Measurements from ENCODE around the gene DGAT2. TPM values are rescaled to one million over a fixed set of nuclear protein-coding genes. Genes with fewer than 3 reads are reported as not detected.

The DGAT2 gene
- total RNA-seq, 1 experiment from 2014 or later = 6.4 TPM

GRCh38 chr11:75849894-75850293, 81.3 kb downstream of the DGAT2 start:
- no peak for TF ChIP-seq CTCF (IDR thresholded peaks at IDR 0.05; ENCODE audit: unreplicated experiment)

GRCh38 chr11:75850787-75851186, 82.2 kb downstream of the DGAT2 start:
- POLR2A ChIA-PET = interaction anchor here (0.6 kb wide), 2 partner anchors 248 to 285 kb away, joined by 3 read pairs; no protein-coding TSS in a partner anchor
- CTCF ChIA-PET = interaction anchor here (0.8 to 1.4 kb wide), 2 partner anchors 145 to 301 kb away, joined by 3 to 5 read pairs; no protein-coding TSS in a partner anchor
- Mint-ChIP-seq H3K27me3 (ENCODE audit: insufficient read depth, unreplicated experiment) (no peaks in the 10 kb centered on the region), H3K4me1 (ENCODE audit: insufficient read depth, unreplicated experiment) (peaks cover 13% of the 10 kb centered on the region), H3K36me3 (ENCODE audit: insufficient read depth, unreplicated experiment) (peaks cover 11% of the 10 kb centered on the region), H3K4me3 (ENCODE audit: unreplicated experiment) (no peak overlapping the region), H3K27ac (ENCODE audit: low read depth, unreplicated experiment) (peak overlapping the region; percentile 23), H3K9me3 (ENCODE audit: unreplicated experiment) (no peaks in the 10 kb centered on the region)
- BruUV-seq (replicated peaks) = no TSS peak
- no peak for DNase-seq (ENCODE audit: unreplicated experiment)
- intact Hi-C loops (cut with micrococcal nuclease) = no loop called here
- TF ChIP-seq CTCF (IDR thresholded peaks at IDR 0.05; ENCODE audit: unreplicated experiment) = no peak

More at GRCh38 chr11:75849894-75850293, 81.3 kb downstream of the DGAT2 start:
- Mint-ChIP-seq H3K27ac (ENCODE audit: low read depth, unreplicated experiment) (no peak overlapping the region), H3K27me3 (ENCODE audit: insufficient read depth, unreplicated experiment) (no peaks in the 10 kb centered on the region), H3K4me1 (ENCODE audit: insufficient read depth, unreplicated experiment) (peaks cover 13% of the 10 kb centered on the region), H3K4me3 (ENCODE audit: unreplicated experiment) (no peak overlapping the region), H3K36me3 (ENCODE audit: insufficient read depth, unreplicated experiment) (peaks cover 11% of the 10 kb centered on the region), H3K9me3 (ENCODE audit: unreplicated experiment) (no peaks in the 10 kb centered on the region)
- no TSS peak for BruUV-seq (replicated peaks)
- DNase-seq (ENCODE audit: unreplicated experiment) = no peak
- POLR2A ChIA-PET = no interaction called here
- intact Hi-C loops (cut with micrococcal nuclease) = no loop called here
- CTCF ChIA-PET = interaction anchor here (0.6 kb wide), 1 partner anchor 18 kb away, joined by 3 read pairs; no protein-coding TSS in a partner anchor

Other genes with a start within 250 kb of the DGAT2 start
- gene GDPD5, start 242.8 kb upstream of the DGAT2 start, total RNA-seq (2022) = 5.6 and 5.7 TPM in 2 replicates
- 80.5 TPM in 2 replicates for gene SERPINH1, start 206.5 kb upstream of the DGAT2 start, total RNA-seq (2022)
- not detected in 2 replicates for gene MAP6, start 99.7 kb upstream of the DGAT2 start, total RNA-seq (2022)
- not detected in 2 replicates for gene MOGAT2, start 50.9 kb upstream of the DGAT2 start, total RNA-seq (2022)
- 12.4 and 16.1 TPM in 2 replicates for gene UVRAG, start 46.4 kb downstream of the DGAT2 start, total RNA-seq (2022)

All from MCF 10A (cell line).